Heart left ventricle (tissue), 16 donors: ENCODE data around the gene CFP. TPM values are rescaled to one million over a fixed set of nuclear protein-coding genes. Genes with fewer than 3 reads are reported as not detected.

Experiments
- ATAC-seq, 4 donors: fragments of 200-7000 bp; cut with Tn5 transposase; one replicate each; pipeline ENCODE4 v1.9.1; 2020 to 2022; ENCODE audit warnings: moderate library complexity in 4 of 4, mild to moderate bottlenecking in 3 of 4, moderate number of reproducible peaks in 1 of 4
- DNase-seq, 5 donors: peaks; one replicate each; pipeline ENCODE4 v3.0.0-alpha.2; 2020
- H3K27ac ChIP-seq, 12 donors: fragments of 200-600 bp; sonication (generic) in 4 of 12; one replicate each; pipeline versions ENCODE4 v1.5.0 to v1.8.0; 2016 to 2022; ENCODE audit warnings: mild to moderate bottlenecking in 2 of 12
- H3K27me3 ChIP-seq, 9 donors: fragments of 200-600 bp; sonication (generic) in 2 of 9; one replicate each; pipeline versions ENCODE4 v1.5.1 to v1.8.0; 2016 to 2022; ENCODE audit warnings: mild to moderate bottlenecking in 3 of 9
- H3K36me3 ChIP-seq, 9 donors: fragments of 200-600 bp; sonication (generic) in 2 of 9; one replicate each; pipeline versions ENCODE4 v1.5.0 to v1.8.0; 2018 to 2022; ENCODE audit warnings: mild to moderate bottlenecking in 2 of 9
- H3K4me1 ChIP-seq, 12 donors: fragments of 200-600 bp; sonication (generic) in 4 of 12; one replicate each; pipeline versions ENCODE4 v1.5.0 to v1.8.0; 2016 to 2022; ENCODE audit warnings: mild to moderate bottlenecking in 3 of 12
- H3K4me3 ChIP-seq, 12 donors: fragments of 200-600 bp; sonication (generic) in 4 of 12; one replicate each; pipeline versions ENCODE4 v1.5.0 to v1.8.0; 2017 to 2022; ENCODE audit warnings: mild to moderate bottlenecking in 9 of 12, moderate library complexity in 4 of 12
- H3K9me3 ChIP-seq, 12 donors: fragments of 200-600 bp; sonication (generic) in 4 of 12; one replicate each; pipeline versions ENCODE4 v1.5.0 to v1.8.0; 2016 to 2022; ENCODE audit warnings: mild to moderate bottlenecking in 1 of 12
- POLR2A ChIP-seq, 2 donors: fragments of 450-650 bp; IDR thresholded peaks; one replicate each; pipeline ENCODE4 v1.6.1; 2017; ENCODE audit warnings: antibody characterized with exemption in 2 of 2, mild to moderate bottlenecking in 2 of 2, moderate library complexity in 2 of 2
- WGBS, 4 donors: extraction: QIAGEN DNeasy Blood & Tissue Kit in 2 of 4; methylation state at CpG; one replicate each; pipeline versions ENCODE4 v1.1.5 to v1.1.7; 2013 to 2018; 5-methylcytosine and 5-hydroxymethylcytosine counted together
- intact Hi-C, 10 donors: fragments of 100-400 bp; cut with DNase I; formaldehyde crosslinking; loops; one replicate each; pipeline versions ENCODE4 v1.11.1 to v1.14.2; 2022
- polyA plus RNA-seq, 2 donors: library from polyadenylated mRNA; stranded (reverse); fragments of 200-250 nt; gene quantifications; one replicate each; pipeline ENCODE4 v1.2.3, GENCODE V29; 2013
- total RNA-seq, 9 donors: library from RNA; depleted of rRNA in 2 of 9; stranded (reverse); fragments of >200 nt in 2 of 9; fragmentation: NEBNext Ultra II Directional in 3 of 9; extraction: Animal tissue kit (Norgen Biotek cat#: 25700) in 3 of 9; gene quantifications; one replicate each; pipeline versions ENCODE4 v1.1.0 to v1.2.4, GENCODE V29; 2016 to 2023
- TF ChIP-seq, protein P1 (sequence below), 12 donors: fragments of 200-600 bp; sonication (generic) in 4 of 12; IDR thresholded peaks; one replicate each; pipeline versions ENCODE4 v1.5.0 to v1.8.0; 2018 to 2022; ENCODE audit warnings: antibody characterized with exemption in 12 of 12, mild to moderate bottlenecking in 5 of 12
- donor health status: ischemic (EF 13 %, LVEDD 7.1; RV severe dilation, severe dysfunction).
- donor health status: healthy with polysubstance abuse.
- donor health status: DM: no; HTN: yes; CAD: no.
- donor health status: DM: no; HTN: no; CAD: no.
- donor health status: ischemic (EF 25% LVEDD 6.9; RV normal size, moderate dysfunction).
- donor health status: ischemic (EF 25% LVEDD 5.7; RV mildly dilated, moderate dysfunction).
- donor health status: healthy.
- donor health status: DM: yes; HTN: yes; CAD: no.
- donor health status: ischemic (EF 35%, LVEDD 5.7; RV mildly dilated, moderate dysfunction).
- donor health status: nonischemic (EF 11% LVEDD 7.7; RV severe dilation, severe dysfunction).
- donor health status: DM: yes; HTN: yes; CAD: no.
- donor health status: PGD.
- donor health status: ischemic (EF 29% LVEDD 5.4; RV normal size, mild dysfunction).
- donor health status: nonischemic (EF 23%, LVEDD 6.1; RV moderate dilation, normal function).

The CFP gene
- total and polyA plus RNA-seq, 11 donors = 0.98 to 24.7 (median 1.8) TPM

DNA sequence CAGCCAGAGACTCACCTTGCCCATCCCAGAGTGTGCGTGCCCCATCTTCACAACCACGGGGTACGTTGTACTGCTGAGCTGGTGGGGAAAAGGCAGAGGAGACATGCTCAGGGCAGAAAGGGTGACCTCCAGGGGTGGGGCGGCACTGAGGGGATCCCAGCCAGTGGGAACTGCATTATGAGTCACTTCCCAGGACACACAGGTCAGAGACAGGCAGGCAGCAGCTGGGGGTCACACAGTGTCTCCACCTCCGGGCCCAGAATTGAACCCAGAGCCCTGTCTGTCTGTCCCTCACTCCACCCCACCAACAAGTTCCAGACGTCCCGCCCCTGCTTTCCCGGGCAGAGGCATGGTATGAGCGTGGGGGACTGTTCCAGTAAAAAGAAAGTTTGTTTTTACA lies 52.3 kb downstream of the CFP start:
- Histone ChIP-seq H3K9me3 (no peaks in the 10 kb centered on the region), H3K36me3 (no peaks in the 10 kb centered on the region), H3K27ac (no peak overlapping the region), H3K4me1 (peaks cover 0 to 21% (median 0%) of the 10 kb centered on the region in 12 donors), H3K27me3 (peaks cover 0 to 6% (median 0%) of the 10 kb centered on the region in 9 donors), H3K4me3 (no peak overlapping the region)
- no peak for DNase-seq
- WGBS, 4 donors = 57 to 72% (median 62%) methylated on average over 9 of the region's 9 CpGs
- TF ChIP-seq, protein P1, sequence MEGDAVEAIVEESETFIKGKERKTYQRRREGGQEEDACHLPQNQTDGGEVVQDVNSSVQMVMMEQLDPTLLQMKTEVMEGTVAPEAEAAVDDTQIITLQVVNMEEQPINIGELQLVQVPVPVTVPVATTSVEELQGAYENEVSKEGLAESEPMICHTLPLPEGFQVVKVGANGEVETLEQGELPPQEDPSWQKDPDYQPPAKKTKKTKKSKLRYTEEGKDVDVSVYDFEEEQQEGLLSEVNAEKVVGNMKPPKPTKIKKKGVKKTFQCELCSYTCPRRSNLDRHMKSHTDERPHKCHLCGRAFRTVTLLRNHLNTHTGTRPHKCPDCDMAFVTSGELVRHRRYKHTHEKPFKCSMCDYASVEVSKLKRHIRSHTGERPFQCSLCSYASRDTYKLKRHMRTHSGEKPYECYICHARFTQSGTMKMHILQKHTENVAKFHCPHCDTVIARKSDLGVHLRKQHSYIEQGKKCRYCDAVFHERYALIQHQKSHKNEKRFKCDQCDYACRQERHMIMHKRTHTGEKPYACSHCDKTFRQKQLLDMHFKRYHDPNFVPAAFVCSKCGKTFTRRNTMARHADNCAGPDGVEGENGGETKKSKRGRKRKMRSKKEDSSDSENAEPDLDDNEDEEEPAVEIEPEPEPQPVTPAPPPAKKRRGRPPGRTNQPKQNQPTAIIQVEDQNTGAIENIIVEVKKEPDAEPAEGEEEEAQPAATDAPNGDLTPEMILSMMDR (IDR thresholded peaks at IDR 0.05) = no peak
- TF ChIP-seq POLR2A (IDR thresholded peaks at IDR 0.05) = no peak
- ATAC-seq = no peak
- intact Hi-C loops = no loop called here

DNA sequence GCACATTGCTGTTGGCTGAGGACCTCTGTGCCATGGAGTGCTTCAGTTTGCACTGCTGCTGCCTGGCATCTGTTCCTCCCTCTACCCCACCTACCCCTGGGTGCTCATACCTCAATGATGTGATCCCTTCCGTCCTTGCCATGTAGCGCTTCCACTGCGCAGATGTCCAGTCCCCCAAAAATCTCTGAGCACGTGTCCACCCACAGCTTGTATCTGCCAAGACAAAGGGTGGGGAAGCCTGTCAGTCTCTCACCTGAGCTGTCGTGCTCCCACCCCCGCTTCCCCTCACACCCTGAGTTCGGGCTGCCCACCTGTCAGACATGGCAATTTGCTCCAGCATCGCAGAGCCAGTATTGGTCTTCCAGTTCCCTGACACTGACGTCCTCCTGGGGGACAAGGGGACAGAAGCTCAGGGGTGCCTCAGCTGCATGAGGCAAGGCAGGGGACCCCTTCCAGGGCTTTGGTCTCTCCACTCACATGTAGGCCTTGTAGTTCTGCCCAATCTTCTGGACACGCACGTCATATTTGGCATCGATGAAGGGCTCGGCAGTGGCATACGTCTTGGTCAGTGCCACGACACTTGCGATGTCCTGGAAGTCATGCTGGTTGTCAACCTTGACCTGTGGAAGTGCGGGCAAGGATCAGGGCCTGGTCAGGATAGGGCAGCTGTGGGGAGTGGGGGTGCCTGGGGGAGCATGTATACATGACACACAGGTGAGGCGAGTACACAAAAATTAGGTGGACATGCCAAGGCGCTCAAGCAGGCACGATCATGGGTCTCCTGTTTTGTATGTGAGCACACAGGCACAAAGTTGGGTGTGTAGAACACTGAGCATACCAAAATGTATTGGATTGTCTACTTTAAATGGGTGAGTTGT lies 53.5 kb downstream of the CFP start:
- Histone ChIP-seq H3K4me1 (peaks cover 0 to 15% (median 0%) of the 10 kb centered on the region in 12 donors), H3K27ac (no peak overlapping the region), H3K4me3 (no peak overlapping the region), H3K9me3 (no peaks in the 10 kb centered on the region), H3K27me3 (peaks cover 0 to 6% (median 0%) of the 10 kb centered on the region in 9 donors), H3K36me3 (peaks cover 0 to 8% (median 4%) of the 10 kb centered on the region in 9 donors)
- DNase-seq (no peak), ATAC-seq (no peak)
- intact Hi-C loops = no loop called here
- WGBS, 4 donors = 92 to 96% (median 96%) methylated on average over 17 to 20 of the region's 20 CpGs
- TF ChIP-seq POLR2A (IDR thresholded peaks at IDR 0.05) = no peak
- TF ChIP-seq, protein P1 (IDR thresholded peaks at IDR 0.05) = no peak

DNA sequence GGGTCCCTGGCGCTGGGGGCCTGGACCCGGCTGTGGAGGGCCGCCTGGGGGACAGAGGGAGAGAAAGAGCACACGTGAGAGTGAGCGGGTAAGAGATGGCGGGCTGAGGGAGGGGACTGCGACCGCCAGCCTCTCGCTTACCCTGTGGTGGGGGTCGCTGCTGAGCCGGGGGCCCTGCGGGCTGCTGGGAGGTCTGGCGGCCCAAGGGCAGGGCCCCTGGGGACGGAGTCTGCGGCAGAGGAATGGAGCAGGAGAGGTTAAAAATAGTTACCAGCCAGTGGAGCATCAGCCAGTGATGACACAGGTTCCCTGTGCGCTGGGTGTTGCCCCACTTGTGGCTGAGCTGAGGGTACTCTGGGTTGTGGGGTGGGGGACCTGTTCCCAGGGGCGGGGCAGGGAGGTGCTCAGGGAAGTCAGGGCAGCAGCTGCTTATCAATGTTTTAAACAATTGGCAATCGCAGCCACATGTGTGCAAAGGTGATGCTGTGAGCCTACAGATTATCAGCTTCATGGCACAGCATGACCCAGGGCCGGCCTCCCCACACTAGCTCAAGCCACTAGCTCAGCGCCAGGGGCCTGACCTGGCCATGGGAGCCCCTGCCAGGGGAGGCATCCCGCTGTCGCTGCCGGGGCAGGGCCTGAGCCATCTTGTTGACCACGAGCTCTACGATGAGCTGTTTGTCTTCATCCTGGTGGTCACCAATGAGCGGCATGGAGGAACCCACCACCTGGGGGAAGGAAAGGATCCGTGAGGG lies 55.0 kb downstream of the CFP start:
- Histone ChIP-seq H3K4me1 (peaks cover 0 to 13% (median 0%) of the 10 kb centered on the region in 12 donors), H3K27me3 (peaks cover 0 to 6% (median 0%) of the 10 kb centered on the region in 9 donors), H3K36me3 (peaks cover 0 to 20% (median 15%) of the 10 kb centered on the region in 9 donors), H3K4me3 (peak overlapping the region; percentile 20 to 56 (median 45)), H3K9me3 (no peaks in the 10 kb centered on the region), H3K27ac (peak overlapping the region; percentile 59 to 89 (median 75))
- 32 to 60% (median 53%) methylated on average over 24 to 27 of the region's 27 CpGs for WGBS, 4 donors
- intact Hi-C loops = no loop called here
- ATAC-seq (peak in 2 of 4 donors; percentile 33 to 40), DNase-seq (no peak)
- TF ChIP-seq POLR2A (IDR thresholded peaks at IDR 0.05) = no peak
- TF ChIP-seq, protein P1 (IDR thresholded peaks at IDR 0.05) = no peak
